ENCODE results near the gene CCNJL.

- TF ChIP-seq CTCF (IDR thresholded peaks at IDR 0.05): no peak
- no peak for TF ChIP-seq EZH2 (IDR thresholded peaks at IDR 0.05)
- no peak for TF ChIP-seq EZH2phosphoT487 (IDR thresholded peaks at IDR 0.05)
These were observed 83.1 kb downstream of the CCNJL start, which contains the start of gene FABP6 for GRCh38 chr5:160229190-160229742.
